Peyer's patch (tissue), 4 donors: ENCODE results near the gene BEST4. TPM values are rescaled to one million over a fixed set of nuclear protein-coding genes. Genes with fewer than 3 reads are reported as not detected.
"Not testable (repeated sequence)": the region's sequence is repeated elsewhere in the genome, so short reads cannot be mapped to it uniquely, and the experiment has no call there.

ENCODE experiments used
- DNase-seq, 3 donors: peaks; one replicate each; pipeline ENCODE4 v3.0.0-alpha.2; 2017 to 2019
- H3K27ac ChIP-seq, 4 donors: fragments of 200-600 bp; sonication (generic); one replicate each; pipeline ENCODE4 v1.5.1; 2016 to 2019
- H3K27me3 ChIP-seq, 2 donors: fragments of 200-600 bp; sonication (generic); one replicate each; pipeline ENCODE4 v1.5.1; 2019
- H3K36me3 ChIP-seq, 3 donors: fragments of 200-600 bp; sonication (generic); one replicate each; pipeline ENCODE4 v1.5.1; 2016 to 2019
- H3K4me1 ChIP-seq, 4 donors: fragments of 200-600 bp; sonication (generic); one replicate each; pipeline ENCODE4 v1.5.1; 2016 to 2019
- H3K4me3 ChIP-seq, 4 donors: fragments of 200-600 bp; sonication (generic); 1 replicate in 3 of 4; 2 replicates in 1 of 4; pipeline ENCODE4 v1.5.1; 2016 to 2019; ENCODE audit warnings: mild to moderate bottlenecking in 1 of 4
- H3K9me3 ChIP-seq, 4 donors: fragments of 200-600 bp; sonication (generic); one replicate each; pipeline ENCODE4 v1.5.1; 2016 to 2019; ENCODE audit warnings: mild to moderate bottlenecking in 1 of 4
- POLR2A ChIP-seq, 2 donors: fragments of 450-650 bp; IDR thresholded peaks; one replicate each; pipeline ENCODE4 v1.5.1; 2017; ENCODE audit warnings: antibody characterized with exemption in 2 of 2, mild to moderate bottlenecking in 2 of 2, moderate library complexity in 2 of 2
- total RNA-seq, 4 donors: library from RNA; depleted of rRNA; stranded (reverse); fragments of >200 nt; gene quantifications; one replicate each; pipeline ENCODE4 v1.1.0, GENCODE V29; 2016
- TF ChIP-seq, protein P1 (sequence below), 6 experiments: fragments of 450-650 bp in 4 of 6; fragments of 200-600 bp in 2 of 6; sonication (generic) in 1 of 6; IDR thresholded peaks; one replicate each; pipeline ENCODE4 v1.5.1; 2017 to 2019; ENCODE audit warnings: antibody characterized with exemption in 6 of 6, mild to moderate bottlenecking in 3 of 6, moderate library complexity in 1 of 6

Gene BEST4
- total RNA-seq, 4 donors from 2014 or later, result 5.0 to 59.8 (median 28.6) TPM

- Histone ChIP-seq H3K27me3 (no peaks in the 10 kb centered on the region), H3K4me1 (peaks cover 0 to 10% (median 2%) of the 10 kb centered on the region in 4 donors), H3K4me3 (peak overlapping the region; percentile 45 to 59 (median 50)), H3K9me3 (no peaks in the 10 kb centered on the region), H3K36me3 (no peaks in the 10 kb centered on the region), H3K27ac (peak overlapping the region; percentile 85 to 95 (median 88))
- DNase-seq, result peak in 1 of 3 donors; percentile 39
- TF ChIP-seq POLR2A (IDR thresholded peaks at IDR 0.05), result no peak
- TF ChIP-seq, protein P1, sequence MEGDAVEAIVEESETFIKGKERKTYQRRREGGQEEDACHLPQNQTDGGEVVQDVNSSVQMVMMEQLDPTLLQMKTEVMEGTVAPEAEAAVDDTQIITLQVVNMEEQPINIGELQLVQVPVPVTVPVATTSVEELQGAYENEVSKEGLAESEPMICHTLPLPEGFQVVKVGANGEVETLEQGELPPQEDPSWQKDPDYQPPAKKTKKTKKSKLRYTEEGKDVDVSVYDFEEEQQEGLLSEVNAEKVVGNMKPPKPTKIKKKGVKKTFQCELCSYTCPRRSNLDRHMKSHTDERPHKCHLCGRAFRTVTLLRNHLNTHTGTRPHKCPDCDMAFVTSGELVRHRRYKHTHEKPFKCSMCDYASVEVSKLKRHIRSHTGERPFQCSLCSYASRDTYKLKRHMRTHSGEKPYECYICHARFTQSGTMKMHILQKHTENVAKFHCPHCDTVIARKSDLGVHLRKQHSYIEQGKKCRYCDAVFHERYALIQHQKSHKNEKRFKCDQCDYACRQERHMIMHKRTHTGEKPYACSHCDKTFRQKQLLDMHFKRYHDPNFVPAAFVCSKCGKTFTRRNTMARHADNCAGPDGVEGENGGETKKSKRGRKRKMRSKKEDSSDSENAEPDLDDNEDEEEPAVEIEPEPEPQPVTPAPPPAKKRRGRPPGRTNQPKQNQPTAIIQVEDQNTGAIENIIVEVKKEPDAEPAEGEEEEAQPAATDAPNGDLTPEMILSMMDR (IDR thresholded peaks at IDR 0.05), result peak in 1 of 6 experiments; percentile 13
Observed at GRCh38 chr1:44820328-44821239, 32.6 kb upstream of the BEST4 start.

GRCh38 chr1:44819608-44820327 is 31.8 kb upstream of the BEST4 start:
- peak; percentile 85 to 94 (median 90) for DNase-seq
- peaks cover 0 to 10% (median 2%) of the 10 kb centered on the region in 4 donors for H3K4me1 ChIP-seq
- H3K4me3 ChIP-seq, result peak overlapping the region; percentile 45 to 59 (median 50)
- no peaks in the 10 kb centered on the region for H3K36me3 ChIP-seq
- no peaks in the 10 kb centered on the region for H3K9me3 ChIP-seq
- H3K27me3 ChIP-seq, result no peaks in the 10 kb centered on the region
- peak; percentile 95 to 99 for TF ChIP-seq POLR2A (IDR thresholded peaks at IDR 0.05)
- TF ChIP-seq, protein P1 (IDR thresholded peaks at IDR 0.05), result peak in 3 of 6 experiments; percentile 19 to 44 (median 23)
- peak overlapping the region; percentile 85 to 95 (median 88) for H3K27ac ChIP-seq

DNA sequence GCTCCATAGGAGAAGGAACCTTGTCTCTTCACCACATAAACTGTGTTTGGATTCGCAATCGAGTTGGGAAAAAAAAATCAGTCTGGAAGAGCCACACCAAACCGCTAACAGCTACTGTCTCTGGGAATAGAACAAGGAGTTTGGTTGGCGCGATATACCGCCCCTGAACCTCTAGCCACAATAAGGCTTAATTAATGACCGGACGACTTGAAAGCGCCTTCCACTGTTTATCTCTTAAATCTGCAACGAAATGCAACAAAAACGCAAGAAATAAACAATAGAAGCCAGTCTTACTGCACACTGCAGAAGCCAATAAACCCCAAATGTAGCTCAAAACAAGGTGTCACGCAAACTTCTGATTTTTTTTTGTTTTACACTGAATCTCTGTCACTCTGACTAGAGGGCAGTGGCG is 31.2 kb upstream of the BEST4 start:
- peak in 1 of 3 donors; percentile 28 for DNase-seq
- Histone ChIP-seq H3K4me3 (peak overlapping the region; percentile 45 to 59 (median 50)), H3K9me3 (no peaks in the 10 kb centered on the region), H3K4me1 (peaks cover 0 to 10% (median 2%) of the 10 kb centered on the region in 4 donors), H3K27me3 (no peaks in the 10 kb centered on the region), H3K27ac (peak overlapping the region; percentile 85 to 95 (median 88)), H3K36me3 (no peaks in the 10 kb centered on the region)
- TF ChIP-seq, protein P1 (IDR thresholded peaks at IDR 0.05), result no peak

DNA sequence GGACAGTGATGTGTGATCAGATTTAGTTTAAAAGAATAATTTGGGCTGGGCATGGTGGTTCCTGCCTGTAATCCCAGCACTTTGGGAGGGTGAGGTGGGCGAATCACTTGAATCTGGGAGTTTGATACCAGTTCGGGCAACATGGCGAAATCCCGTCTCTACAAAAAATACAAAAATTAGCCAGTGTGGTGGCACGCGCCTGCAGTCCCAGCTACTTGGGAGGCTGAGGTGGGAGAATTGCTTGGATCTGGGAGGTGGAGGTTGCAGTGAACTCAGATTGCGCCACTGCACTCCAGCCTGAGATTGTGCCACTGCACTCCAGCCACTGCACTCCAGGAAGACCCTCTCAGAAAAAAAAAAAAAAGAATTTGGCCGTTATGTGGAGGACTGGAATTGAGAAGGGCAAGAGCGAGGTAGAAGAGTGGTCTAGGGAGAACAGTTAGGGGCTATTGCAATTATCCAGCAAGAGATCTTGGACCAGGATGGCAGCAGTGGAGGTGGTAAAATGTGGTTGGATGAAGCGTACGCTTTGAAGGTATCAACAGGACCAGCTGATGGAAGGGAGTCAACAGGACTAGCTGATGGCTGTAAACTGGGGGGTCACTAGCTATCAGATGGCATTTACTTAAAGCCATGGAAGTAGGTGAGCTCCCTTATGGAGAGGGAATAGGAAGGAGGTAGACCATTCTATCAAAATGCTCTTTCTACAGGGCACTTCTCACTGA is 30.0 kb upstream of the BEST4 start:
- Histone ChIP-seq H3K9me3 (no peaks in the 10 kb centered on the region), H3K36me3 (no peaks in the 10 kb centered on the region), H3K4me3 (no peak overlapping the region), H3K27me3 (no peaks in the 10 kb centered on the region), H3K27ac (no peak overlapping the region), H3K4me1 (peaks cover 0 to 17% (median 4%) of the 10 kb centered on the region in 4 donors)
- TF ChIP-seq POLR2A (IDR thresholded peaks at IDR 0.05), result no peak
- TF ChIP-seq, protein P1 (IDR thresholded peaks at IDR 0.05), result no peak
- peak in 2 of 3 donors; percentile 12 to 40 for DNase-seq

DNA sequence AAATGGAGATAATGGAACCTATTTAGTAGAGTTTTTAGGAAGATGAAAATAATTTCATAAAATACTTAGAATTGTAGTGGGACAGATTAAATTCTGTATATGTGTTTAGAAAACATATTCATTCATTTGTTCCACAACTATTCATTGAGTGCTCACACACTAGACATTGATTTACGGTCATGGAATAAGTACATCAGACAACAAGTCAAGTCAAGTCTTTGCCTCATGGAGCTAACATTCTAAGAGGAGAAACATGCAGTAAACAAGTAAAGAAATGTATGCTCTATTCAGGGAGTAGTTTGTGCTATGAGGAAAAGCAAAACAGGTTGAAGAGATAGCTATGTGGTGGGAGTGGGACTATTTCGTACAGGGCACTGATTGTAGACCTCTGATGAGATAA is 29.3 kb upstream of the BEST4 start:
- DNase-seq, result no peak
- H3K4me1 ChIP-seq, result peaks cover 0 to 20% (median 4%) of the 10 kb centered on the region in 4 donors
- H3K4me3 ChIP-seq, result no peak overlapping the region
- TF ChIP-seq, protein P1 (IDR thresholded peaks at IDR 0.05), result no peak
- TF ChIP-seq POLR2A (IDR thresholded peaks at IDR 0.05), result no peak
- H3K27me3 ChIP-seq, result no peaks in the 10 kb centered on the region
- H3K36me3 ChIP-seq, result no peaks in the 10 kb centered on the region
- H3K9me3 ChIP-seq, result no peaks in the 10 kb centered on the region
- no peak overlapping the region for H3K27ac ChIP-seq

DNA sequence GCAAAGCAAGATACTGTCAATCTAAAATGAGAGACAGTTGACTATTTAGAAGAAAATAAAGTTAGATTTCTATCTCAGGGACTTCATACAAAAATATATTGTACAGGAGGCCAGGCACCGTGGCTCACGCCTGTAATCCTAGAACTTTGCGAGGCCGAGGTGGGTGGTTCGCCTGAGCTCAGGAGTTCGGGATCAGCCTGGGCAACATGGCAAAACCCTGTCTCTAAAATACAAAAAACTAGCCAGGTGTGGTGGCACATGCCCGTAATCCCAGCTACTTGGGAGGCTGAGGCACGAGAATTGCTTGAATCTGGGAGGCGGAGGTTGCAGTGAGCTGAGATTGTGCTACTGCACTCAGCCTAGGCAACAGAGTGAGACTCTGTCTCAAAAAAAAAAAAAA is 28.0 kb upstream of the BEST4 start:
- H3K4me3 ChIP-seq, H3K27me3 ChIP-seq, H3K9me3 ChIP-seq, H3K27ac ChIP-seq, H3K36me3 ChIP-seq: not testable (repeated sequence)
- peak in 1 of 3 donors; percentile 7 for DNase-seq
- peaks cover 0 to 15% (median 5%) of the 10 kb centered on the region in 4 donors for H3K4me1 ChIP-seq
